Spinal cord (tissue), 10 donors: ENCODE data around the gene TOX3. TPM values are rescaled to one million over a fixed set of nuclear protein-coding genes. Genes with fewer than 3 reads are reported as not detected.

Source experiments
- DNase-seq, 6 donors: peaks; one replicate each; pipeline versions ENCODE4 v3.0.0 to v3.0.0-alpha.2; 2013 to 2015; ENCODE audit warnings: low spot score in 6 of 6, low read depth in 4 of 6
- H3K27ac ChIP-seq: one replicate; pipeline ENCODE4 v1.5.1; 2013; ENCODE audit warnings: low read depth, low read length, control low read depth
- H3K27me3 ChIP-seq: one replicate; pipeline ENCODE4 v1.6.1; 2013; ENCODE audit warnings: low read length; ENCODE audit not compliant: control insufficient read depth, insufficient read depth
- H3K36me3 ChIP-seq: one replicate; pipeline ENCODE4 v1.6.1; 2013; ENCODE audit warnings: low read length; ENCODE audit not compliant: control insufficient read depth, insufficient read depth
- H3K4me1 ChIP-seq: one replicate; pipeline ENCODE4 v1.6.1; 2013; ENCODE audit warnings: low read length; ENCODE audit not compliant: control insufficient read depth, insufficient read depth
- H3K4me3 ChIP-seq: one replicate; pipeline ENCODE4 v1.5.1; 2013; ENCODE audit warnings: low read depth, low read length, control low read depth
- H3K9me3 ChIP-seq: one replicate; pipeline ENCODE4 v1.6.1; 2013; ENCODE audit warnings: low read length; ENCODE audit not compliant: control insufficient read depth, insufficient read depth
- WGBS: methylation state at CpG from one replicate; pipeline ENCODE4 v1.1.5; 2013; ENCODE audit warnings: missing lambda C conversion rate; ENCODE audit not compliant: insufficient coverage; 5-methylcytosine and 5-hydroxymethylcytosine counted together
- polyA plus RNA-seq, 2 donors: library from polyadenylated mRNA; unstranded; fragments of 120-200 nt; gene quantifications; one replicate each; pipeline ENCODE4 v1.2.1, GENCODE V29; 2013; ENCODE audit not compliant: insufficient read length in 2 of 2
- total RNA-seq, 2 donors: library from RNA; depleted of rRNA in 1 of 2; stranded (reverse); fragments of 120-200 nt in 1 of 2; fragments of >200 nt in 1 of 2; gene quantifications; one replicate each; pipeline versions ENCODE4 v1.2.3 to v1.2.4, GENCODE V29; 2013 to 2014
- donor health status: healthy.

TOX3 gene
- total and polyA plus RNA-seq, 4 donors, result 4.8 to 27.9 (median 13.9) TPM

GRCh38 chr16:52466994-52467393, 79.9 kb downstream of the TOX3 start:
- Histone ChIP-seq H3K4me3 (no peak overlapping the region), H3K27ac (no peak overlapping the region), H3K27me3 (no peaks in the 10 kb centered on the region), H3K9me3 (no peaks in the 10 kb centered on the region), H3K36me3 (peaks cover 2% of the 10 kb centered on the region), H3K4me1 (no peaks in the 10 kb centered on the region)
- peak in 2 of 6 donors; percentile 61 to 92 for DNase-seq
- WGBS, result no CpG with 5 or more reads among the region's 3 CpGs

- peak in 2 of 6 donors; percentile 56 to 90 for DNase-seq
- no peaks in the 10 kb centered on the region for H3K4me1 ChIP-seq
- no peaks in the 10 kb centered on the region for H3K27me3 ChIP-seq
- H3K9me3 ChIP-seq, result no peaks in the 10 kb centered on the region
- no peak overlapping the region for H3K4me3 ChIP-seq
- H3K36me3 ChIP-seq, result peaks cover 2% of the 10 kb centered on the region
- H3K27ac ChIP-seq, result no peak overlapping the region
- WGBS, result 83% methylated on average over 1 of the region's 5 CpGs
These were observed 81.2 kb downstream of the TOX3 start for GRCh38 chr16:52465711-52466267.

- no peaks in the 10 kb centered on the region for H3K9me3 ChIP-seq
- 100% methylated on average over 3 of the region's 8 CpGs for WGBS
- no peak for DNase-seq
- H3K4me3 ChIP-seq, result no peak overlapping the region
- peaks cover 2% of the 10 kb centered on the region for H3K36me3 ChIP-seq
- no peaks in the 10 kb centered on the region for H3K27me3 ChIP-seq
- H3K4me1 ChIP-seq, result no peaks in the 10 kb centered on the region
- H3K27ac ChIP-seq, result no peak overlapping the region
These were observed 83.0 kb downstream of the TOX3 start for GRCh38 chr16:52463904-52464303.

DNA sequence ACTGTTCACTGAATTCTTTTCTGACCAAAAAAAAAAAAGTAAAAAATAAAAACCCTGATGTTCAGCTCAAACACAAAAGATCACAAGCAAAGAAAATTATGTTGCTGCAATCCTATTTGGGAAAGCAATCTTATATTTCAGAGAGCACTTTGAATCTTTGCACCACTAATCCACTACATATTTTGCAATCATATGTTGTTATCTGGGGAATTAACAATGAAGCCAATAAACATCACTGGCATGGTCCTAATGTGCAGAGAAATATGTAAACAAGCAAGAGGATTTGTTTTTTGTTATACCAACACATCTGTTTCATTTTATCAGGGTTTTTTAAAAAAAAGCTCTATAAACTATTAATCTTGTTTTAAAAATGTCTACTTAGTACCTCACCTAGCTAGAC, 84.1 kb downstream of the TOX3 start:
- H3K4me1 ChIP-seq, result no peaks in the 10 kb centered on the region

GRCh38 chr16:52460639-52461178, 86.2 kb downstream of the TOX3 start:
- no peaks in the 10 kb centered on the region for H3K9me3 ChIP-seq
- no peaks in the 10 kb centered on the region for H3K27me3 ChIP-seq
- DNase-seq, result peak in 2 of 6 donors; percentile 44 to 89
- H3K27ac ChIP-seq, result no peak overlapping the region
- H3K4me1 ChIP-seq, result no peaks in the 10 kb centered on the region
- peaks cover 2% of the 10 kb centered on the region for H3K36me3 ChIP-seq
- H3K4me3 ChIP-seq, result no peak overlapping the region
- 0% methylated on average over 1 of the region's 1 CpG for WGBS

More for the DNA sequence above, 84.1 kb downstream of the TOX3 start:
- Histone ChIP-seq H3K36me3 (peaks cover 2% of the 10 kb centered on the region), H3K9me3 (no peaks in the 10 kb centered on the region), H3K4me3 (no peak overlapping the region), H3K27me3 (no peaks in the 10 kb centered on the region), H3K27ac (no peak overlapping the region)
- DNase-seq, result peak in 1 of 6 donors; percentile 55

DNA sequence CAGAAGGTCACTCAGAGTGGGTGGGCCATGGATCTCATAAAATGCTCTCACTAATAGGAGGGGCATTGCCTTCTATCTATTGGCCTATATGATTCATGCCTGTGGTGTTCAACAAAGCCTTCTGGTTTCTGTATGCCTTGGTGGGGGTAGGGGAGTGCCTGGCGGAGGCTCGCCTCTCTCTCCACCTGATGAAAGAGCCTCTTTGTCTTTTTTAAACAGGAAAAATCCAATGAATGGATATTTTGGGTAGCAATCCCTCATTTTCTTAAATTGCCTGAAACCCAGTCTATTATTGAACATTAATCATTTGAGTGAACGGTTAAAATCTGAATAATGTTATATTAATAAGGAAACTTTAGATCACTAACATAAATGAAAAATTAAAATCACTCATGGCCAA, 90.6 kb downstream of the TOX3 start:
- no peaks in the 10 kb centered on the region for H3K9me3 ChIP-seq
- no peaks in the 10 kb centered on the region for H3K27me3 ChIP-seq
- no peak overlapping the region for H3K27ac ChIP-seq
- WGBS, result no CpG with 5 or more reads among the region's 3 CpGs
- H3K36me3 ChIP-seq, result no peaks in the 10 kb centered on the region
- no peaks in the 10 kb centered on the region for H3K4me1 ChIP-seq
- H3K4me3 ChIP-seq, result no peak overlapping the region
- no peak for DNase-seq

DNA sequence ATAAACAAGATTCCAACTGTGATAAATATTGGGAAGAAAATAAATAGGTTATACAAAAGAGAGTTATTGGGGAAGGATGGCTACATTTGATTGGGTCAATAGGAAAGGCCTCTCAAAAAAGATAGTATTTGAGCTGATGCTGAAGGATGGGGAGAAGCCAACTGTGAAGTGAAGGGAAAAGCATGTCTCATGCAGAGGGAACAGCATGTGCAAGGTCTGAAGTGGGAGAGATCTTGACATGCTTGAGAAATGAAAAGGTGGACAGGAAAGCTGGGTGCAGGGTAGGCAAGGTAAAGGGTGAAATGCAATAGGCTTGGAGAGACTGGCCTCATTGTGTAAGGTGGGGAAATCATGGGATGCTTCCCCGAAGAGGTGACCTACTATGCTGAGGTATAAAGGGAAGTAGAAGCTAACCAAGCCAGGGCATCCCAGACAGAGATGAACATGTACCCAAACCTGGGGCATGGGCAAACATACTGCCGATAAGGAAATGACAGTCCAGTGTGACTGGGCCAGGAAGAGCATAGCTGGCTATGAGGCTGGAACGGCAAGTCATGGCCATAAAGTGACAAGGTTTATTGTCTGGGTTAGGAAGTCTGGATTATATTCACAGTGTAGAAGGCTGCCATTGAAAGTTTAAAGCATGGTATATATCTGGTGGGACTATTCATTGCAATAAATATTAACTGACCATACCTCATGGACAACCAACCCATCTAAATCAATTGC, 91.2 kb downstream of the TOX3 start:
- Histone ChIP-seq H3K27me3 (no peaks in the 10 kb centered on the region), H3K9me3 (no peaks in the 10 kb centered on the region), H3K4me3 (no peak overlapping the region), H3K27ac (no peak overlapping the region), H3K36me3 (no peaks in the 10 kb centered on the region), H3K4me1 (no peaks in the 10 kb centered on the region)
- DNase-seq, result no peak
- WGBS, result 87% methylated on average over 3 of the region's 3 CpGs

DNA sequence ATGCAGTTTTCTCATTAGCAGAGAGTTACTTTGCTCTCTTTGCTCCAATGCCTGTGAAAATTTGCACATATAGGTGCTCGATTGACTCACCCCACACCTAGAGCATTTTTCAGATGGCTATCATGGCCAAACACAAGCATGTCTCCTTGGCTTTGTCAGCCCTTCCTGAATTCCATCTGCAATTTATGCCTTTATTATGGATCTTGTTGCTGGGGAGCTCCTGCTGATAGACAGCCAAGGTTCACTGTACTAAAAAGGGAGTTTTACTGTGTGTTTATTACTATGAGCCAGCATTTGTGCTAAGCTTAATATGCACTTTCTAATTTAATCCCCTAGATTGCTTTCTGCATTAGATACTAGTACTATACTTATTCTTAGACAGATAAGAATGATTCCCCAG, 93.3 kb downstream of the TOX3 start:
- H3K4me1 ChIP-seq, result no peaks in the 10 kb centered on the region
- DNase-seq, result no peak
- no peak overlapping the region for H3K4me3 ChIP-seq
- H3K27ac ChIP-seq, result no peak overlapping the region
- H3K27me3 ChIP-seq, result no peaks in the 10 kb centered on the region
- no CpG with 5 or more reads among the region's 1 CpG for WGBS
- H3K9me3 ChIP-seq, result no peaks in the 10 kb centered on the region
- H3K36me3 ChIP-seq, result peaks cover 3% of the 10 kb centered on the region

DNA sequence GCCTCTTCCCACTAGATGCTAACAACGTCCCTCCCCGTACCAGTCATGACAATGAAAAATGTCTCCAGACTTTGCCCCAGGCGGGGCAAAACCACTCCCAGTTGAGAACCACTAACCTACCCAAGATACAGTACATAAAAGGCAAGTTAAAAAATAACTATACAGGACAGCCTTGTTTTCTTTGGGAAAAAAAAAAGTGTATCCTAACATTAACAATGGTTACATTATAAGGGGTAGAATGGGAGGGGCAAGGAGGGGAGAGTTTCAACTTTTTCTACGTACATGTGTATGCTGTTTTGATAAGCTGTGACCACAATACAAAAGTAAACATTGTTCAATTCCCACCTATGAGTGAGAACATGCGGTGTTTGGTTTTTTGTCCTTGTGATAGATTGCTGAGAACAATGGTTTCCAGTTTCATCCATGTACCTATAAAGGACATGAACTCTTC, 94.9 kb downstream of the TOX3 start:
- peaks cover 3% of the 10 kb centered on the region for H3K36me3 ChIP-seq
- H3K27me3 ChIP-seq, result no peaks in the 10 kb centered on the region
- 50% methylated on average over 2 of the region's 5 CpGs for WGBS
- no peaks in the 10 kb centered on the region for H3K9me3 ChIP-seq
- DNase-seq, result no peak
- H3K4me3 ChIP-seq, result no peak overlapping the region
- H3K27ac ChIP-seq, result no peak overlapping the region
- no peaks in the 10 kb centered on the region for H3K4me1 ChIP-seq

GRCh38 chr16:52450916-52451315, 96.0 kb downstream of the TOX3 start:
- Histone ChIP-seq H3K36me3 (peaks cover 3% of the 10 kb centered on the region), H3K27ac (no peak overlapping the region), H3K9me3 (no peaks in the 10 kb centered on the region), H3K27me3 (no peaks in the 10 kb centered on the region), H3K4me3 (no peak overlapping the region), H3K4me1 (no peaks in the 10 kb centered on the region)
- 57% methylated on average over 1 of the region's 6 CpGs for WGBS
- no peak for DNase-seq
